ENCODE measurements around the gene ATXN1.
A peak's percentile ranks its signal among the peaks of the same experiment; 100 is the strongest.

ATXN1 gene

GRCh38 chr6:16362296-16362695 is 399.0 kb downstream of the ATXN1 start:
- no peak overlapping the region for H3K4me3 ChIP-seq (ENCODE audit: low read length)
- no peaks in the 10 kb centered on the region for H3K36me3 ChIP-seq (ENCODE audit: control insufficient read depth, insufficient read depth, low read length)
- H3K27me3 ChIP-seq (ENCODE audit: control insufficient read depth, insufficient read depth, low read length) = no peaks in the 10 kb centered on the region
- H3K9ac ChIP-seq (ENCODE audit: low read length) = no peak overlapping the region
- no peak overlapping the region for H3K27ac ChIP-seq (ENCODE audit: low read depth, low read length)
- H3K4me1 ChIP-seq (ENCODE audit: control insufficient read depth, insufficient read depth, low read length) = no peaks in the 10 kb centered on the region

GRCh38 chr6:16361861-16362260 is 399.4 kb downstream of the ATXN1 start:
- Histone ChIP-seq H3K4me3 (ENCODE audit: low read length) (no peak overlapping the region), H3K27ac (ENCODE audit: low read depth, low read length) (no peak overlapping the region), H3K9ac (ENCODE audit: low read length) (no peak overlapping the region), H3K27me3 (ENCODE audit: control insufficient read depth, insufficient read depth, low read length) (no peaks in the 10 kb centered on the region), H3K4me1 (ENCODE audit: control insufficient read depth, insufficient read depth, low read length) (no peaks in the 10 kb centered on the region), H3K36me3 (ENCODE audit: control insufficient read depth, insufficient read depth, low read length) (no peaks in the 10 kb centered on the region)

- Histone ChIP-seq H3K27me3 (ENCODE audit: control insufficient read depth, insufficient read depth, low read length) (no peaks in the 10 kb centered on the region), H3K4me1 (ENCODE audit: control insufficient read depth, insufficient read depth, low read length) (peaks cover 3% of the 10 kb centered on the region), H3K36me3 (ENCODE audit: control insufficient read depth, insufficient read depth, low read length) (no peaks in the 10 kb centered on the region), H3K9ac (ENCODE audit: low read length) (no peak overlapping the region), H3K27ac (ENCODE audit: low read depth, low read length) (no peak overlapping the region), H3K4me3 (ENCODE audit: low read length) (no peak overlapping the region)
Observed at GRCh38 chr6:16361121-16361520, 400.1 kb downstream of the ATXN1 start.

GRCh38 chr6:16360365-16360764 is 400.9 kb downstream of the ATXN1 start:
- H3K4me3 ChIP-seq (ENCODE audit: low read length) = no peak overlapping the region
- peaks cover 4% of the 10 kb centered on the region for H3K4me1 ChIP-seq (ENCODE audit: control insufficient read depth, insufficient read depth, low read length)
- no peaks in the 10 kb centered on the region for H3K27me3 ChIP-seq (ENCODE audit: control insufficient read depth, insufficient read depth, low read length)
- no peaks in the 10 kb centered on the region for H3K36me3 ChIP-seq (ENCODE audit: control insufficient read depth, insufficient read depth, low read length)
- no peak overlapping the region for H3K27ac ChIP-seq (ENCODE audit: low read depth, low read length)
- no peak overlapping the region for H3K9ac ChIP-seq (ENCODE audit: low read length)

GRCh38 chr6:16359563-16359962 is 401.7 kb downstream of the ATXN1 start:
- H3K27ac ChIP-seq (ENCODE audit: low read depth, low read length) = no peak overlapping the region

GRCh38 chr6:16358531-16359138 is 402.6 kb downstream of the ATXN1 start:
- H3K36me3 ChIP-seq (ENCODE audit: control insufficient read depth, insufficient read depth, low read length) = no peaks in the 10 kb centered on the region
- H3K9ac ChIP-seq (ENCODE audit: low read length) = no peak overlapping the region
- H3K4me1 ChIP-seq (ENCODE audit: control insufficient read depth, insufficient read depth, low read length) = peaks cover 4% of the 10 kb centered on the region
- no peaks in the 10 kb centered on the region for H3K27me3 ChIP-seq (ENCODE audit: control insufficient read depth, insufficient read depth, low read length)
- H3K4me3 ChIP-seq (ENCODE audit: low read length) = no peak overlapping the region
- H3K27ac ChIP-seq (ENCODE audit: low read depth, low read length) = no peak overlapping the region

More at GRCh38 chr6:16359563-16359962, 401.7 kb downstream of the ATXN1 start:
- no peak overlapping the region for H3K4me3 ChIP-seq (ENCODE audit: low read length)
- H3K27me3 ChIP-seq (ENCODE audit: control insufficient read depth, insufficient read depth, low read length) = no peaks in the 10 kb centered on the region
- H3K36me3 ChIP-seq (ENCODE audit: control insufficient read depth, insufficient read depth, low read length) = no peaks in the 10 kb centered on the region
- no peak overlapping the region for H3K9ac ChIP-seq (ENCODE audit: low read length)
- peaks cover 4% of the 10 kb centered on the region for H3K4me1 ChIP-seq (ENCODE audit: control insufficient read depth, insufficient read depth, low read length)

GRCh38 chr6:16355699-16356446 is 405.4 kb downstream of the ATXN1 start:
- Histone ChIP-seq H3K9ac (ENCODE audit: low read length) (no peak overlapping the region), H3K36me3 (ENCODE audit: control insufficient read depth, insufficient read depth, low read length) (no peaks in the 10 kb centered on the region), H3K4me3 (ENCODE audit: low read length) (no peak overlapping the region), H3K27me3 (ENCODE audit: control insufficient read depth, insufficient read depth, low read length) (no peaks in the 10 kb centered on the region), H3K27ac (ENCODE audit: low read depth, low read length) (no peak overlapping the region), H3K4me1 (ENCODE audit: control insufficient read depth, insufficient read depth, low read length) (peaks cover 4% of the 10 kb centered on the region)

- H3K27ac ChIP-seq (ENCODE audit: low read depth, low read length) = no peak overlapping the region
- no peak overlapping the region for H3K4me3 ChIP-seq (ENCODE audit: low read length)
- no peak overlapping the region for H3K9ac ChIP-seq (ENCODE audit: low read length)
- peaks cover 4% of the 10 kb centered on the region for H3K4me1 ChIP-seq (ENCODE audit: control insufficient read depth, insufficient read depth, low read length)
- no peaks in the 10 kb centered on the region for H3K27me3 ChIP-seq (ENCODE audit: control insufficient read depth, insufficient read depth, low read length)
- H3K36me3 ChIP-seq (ENCODE audit: control insufficient read depth, insufficient read depth, low read length) = no peaks in the 10 kb centered on the region
Observed at GRCh38 chr6:16355238-16355637, 406.0 kb downstream of the ATXN1 start.

GRCh38 chr6:16354692-16355091 is 406.6 kb downstream of the ATXN1 start:
- H3K27ac ChIP-seq (ENCODE audit: low read depth, low read length) = no peak overlapping the region
- H3K27me3 ChIP-seq (ENCODE audit: control insufficient read depth, insufficient read depth, low read length) = no peaks in the 10 kb centered on the region
- H3K9ac ChIP-seq (ENCODE audit: low read length) = no peak overlapping the region
- peaks cover 4% of the 10 kb centered on the region for H3K4me1 ChIP-seq (ENCODE audit: control insufficient read depth, insufficient read depth, low read length)
- H3K4me3 ChIP-seq (ENCODE audit: low read length) = no peak overlapping the region
- no peaks in the 10 kb centered on the region for H3K36me3 ChIP-seq (ENCODE audit: control insufficient read depth, insufficient read depth, low read length)

GRCh38 chr6:16352821-16353438 is 408.3 kb downstream of the ATXN1 start:
- Histone ChIP-seq H3K9ac (ENCODE audit: low read length) (no peak overlapping the region), H3K4me1 (ENCODE audit: control insufficient read depth, insufficient read depth, low read length) (peaks cover 4% of the 10 kb centered on the region), H3K27me3 (ENCODE audit: control insufficient read depth, insufficient read depth, low read length) (no peaks in the 10 kb centered on the region), H3K36me3 (ENCODE audit: control insufficient read depth, insufficient read depth, low read length) (no peaks in the 10 kb centered on the region), H3K27ac (ENCODE audit: low read depth, low read length) (peak overlapping the region; percentile 57), H3K4me3 (ENCODE audit: low read length) (no peak overlapping the region)

- peak overlapping the region; percentile 57 for H3K27ac ChIP-seq (ENCODE audit: low read depth, low read length)
- H3K9ac ChIP-seq (ENCODE audit: low read length) = no peak overlapping the region
- no peak overlapping the region for H3K4me3 ChIP-seq (ENCODE audit: low read length)
Observed at GRCh38 chr6:16352258-16352635, 409.0 kb downstream of the ATXN1 start.

GRCh38 chr6:16349544-16349943 is 411.7 kb downstream of the ATXN1 start:
- Histone ChIP-seq H3K9ac (ENCODE audit: low read length) (no peak overlapping the region), H3K36me3 (ENCODE audit: control insufficient read depth, insufficient read depth, low read length) (no peaks in the 10 kb centered on the region), H3K27me3 (ENCODE audit: control insufficient read depth, insufficient read depth, low read length) (no peaks in the 10 kb centered on the region), H3K4me1 (ENCODE audit: control insufficient read depth, insufficient read depth, low read length) (peaks cover 7% of the 10 kb centered on the region), H3K4me3 (ENCODE audit: low read length) (no peak overlapping the region), H3K27ac (ENCODE audit: low read depth, low read length) (no peak overlapping the region)

More at GRCh38 chr6:16352258-16352635, 409.0 kb downstream of the ATXN1 start:
- Histone ChIP-seq H3K36me3 (ENCODE audit: control insufficient read depth, insufficient read depth, low read length) (no peaks in the 10 kb centered on the region), H3K4me1 (ENCODE audit: control insufficient read depth, insufficient read depth, low read length) (peaks cover 4% of the 10 kb centered on the region), H3K27me3 (ENCODE audit: control insufficient read depth, insufficient read depth, low read length) (no peaks in the 10 kb centered on the region)
